Vagina (tissue), 2 donors: ENCODE data around the gene EXOC2. TPM values are rescaled to one million over a fixed set of nuclear protein-coding genes. Genes with fewer than 3 reads are reported as not detected.

Source experiments
- DNase-seq, 2 donors: peaks; one replicate each; pipeline ENCODE4 v3.0.0-alpha.2; 2017; ENCODE audit errors: extremely low spot score in 2 of 2
- H3K27ac ChIP-seq: fragments of 200-600 bp; sonication (generic); one replicate; pipeline ENCODE4 v1.5.1; 2019
- H3K27me3 ChIP-seq: fragments of 200-600 bp; sonication (generic); one replicate; pipeline ENCODE4 v1.5.1; 2019
- H3K36me3 ChIP-seq, 2 donors: fragments of 200-600 bp; sonication (generic); one replicate each; pipeline ENCODE4 v1.5.1; 2017 to 2019
- H3K4me1 ChIP-seq: fragments of 200-600 bp; sonication (generic); one replicate; pipeline ENCODE4 v1.5.1; 2019
- H3K4me3 ChIP-seq, 2 donors: fragments of 200-600 bp; sonication (generic); 1 replicate in 1 of 2; 2 replicates in 1 of 2; pipeline ENCODE4 v1.5.1; 2016 to 2019
- H3K9me3 ChIP-seq: fragments of 200-600 bp; sonication (generic); one replicate; pipeline ENCODE4 v1.5.1; 2019
- CTCF ChIP-seq, 3 experiments: fragments of 450-650 bp in 2 of 3; fragments of 200-600 bp in 1 of 3; sonication (generic) in 1 of 3; IDR thresholded peaks; one replicate each; pipeline ENCODE4 v1.5.1; 2017 to 2019; ENCODE audit warnings: antibody characterized with exemption in 3 of 3, mild to moderate bottlenecking in 2 of 3, moderate library complexity in 2 of 3
- POLR2A ChIP-seq, 2 donors: fragments of 450-650 bp; IDR thresholded peaks; one replicate each; pipeline ENCODE4 v1.6.1; 2017; ENCODE audit warnings: antibody characterized with exemption in 2 of 2, mild to moderate bottlenecking in 2 of 2, moderate library complexity in 2 of 2
- POLR2AphosphoS5 ChIP-seq, 2 donors: sonication (generic); formaldehyde crosslinking; IDR thresholded peaks; one replicate each; pipeline ENCODE4 v1.9.0; 2017; ENCODE audit warnings: antibody characterized with exemption in 2 of 2, mild to moderate bottlenecking in 2 of 2, low read depth in 1 of 2; ENCODE audit not compliant: insufficient read depth in 1 of 2
- intact Hi-C: fragments of 100-400 bp; cut with DNase I; formaldehyde crosslinking; loops from one replicate; pipeline ENCODE4 v1.15.1; 2023
- total RNA-seq: library from RNA; depleted of rRNA; stranded (reverse); fragments of >200 nt; gene quantifications from one replicate; pipeline ENCODE4 v1.2.3, GENCODE V29; 2016

EXOC2 gene
- total RNA-seq, 1 donor from 2014 or later = 23.6 TPM

GRCh38 chr6:452301-453067, 240.5 kb downstream of the EXOC2 start:
- no peak overlapping the region for H3K4me3 ChIP-seq
- TF ChIP-seq CTCF (IDR thresholded peaks at IDR 0.05) = no peak
- TF ChIP-seq POLR2A (IDR thresholded peaks at IDR 0.05) = no peak
- TF ChIP-seq POLR2AphosphoS5 (IDR thresholded peaks at IDR 0.05; ENCODE audit: insufficient read depth in 1 of 2, low read depth in 1 of 2) = no peak
- intact Hi-C loops = no loop called here
- no peaks in the 10 kb centered on the region for H3K9me3 ChIP-seq
- peak overlapping the region; percentile 47 for H3K27ac ChIP-seq
- H3K36me3 ChIP-seq = no peaks in the 10 kb centered on the region
- no peak for DNase-seq
- peaks cover 13% of the 10 kb centered on the region for H3K4me1 ChIP-seq
- H3K27me3 ChIP-seq = no peaks in the 10 kb centered on the region

- Histone ChIP-seq H3K4me1 (peaks cover 13% of the 10 kb centered on the region), H3K4me3 (no peak overlapping the region), H3K36me3 (no peaks in the 10 kb centered on the region), H3K9me3 (no peaks in the 10 kb centered on the region), H3K27ac (no peak overlapping the region), H3K27me3 (no peaks in the 10 kb centered on the region)
- intact Hi-C loops = no loop called here
- no peak for TF ChIP-seq POLR2AphosphoS5 (IDR thresholded peaks at IDR 0.05; ENCODE audit: insufficient read depth in 1 of 2, low read depth in 1 of 2)
- TF ChIP-seq POLR2A (IDR thresholded peaks at IDR 0.05) = no peak
- TF ChIP-seq CTCF (IDR thresholded peaks at IDR 0.05) = no peak
- no peak for DNase-seq
Observed at GRCh38 chr6:451847-452246, 241.1 kb downstream of the EXOC2 start.

GRCh38 chr6:451336-451735, 241.6 kb downstream of the EXOC2 start:
- DNase-seq = no peak
- H3K27me3 ChIP-seq = no peaks in the 10 kb centered on the region
- no peaks in the 10 kb centered on the region for H3K36me3 ChIP-seq
- no peak overlapping the region for H3K27ac ChIP-seq
- no peak for TF ChIP-seq POLR2A (IDR thresholded peaks at IDR 0.05)
- no peak for TF ChIP-seq POLR2AphosphoS5 (IDR thresholded peaks at IDR 0.05; ENCODE audit: insufficient read depth in 1 of 2, low read depth in 1 of 2)
- TF ChIP-seq CTCF (IDR thresholded peaks at IDR 0.05) = no peak
- peaks cover 13% of the 10 kb centered on the region for H3K4me1 ChIP-seq
- H3K4me3 ChIP-seq = no peak overlapping the region
- intact Hi-C loops = no loop called here
- H3K9me3 ChIP-seq = no peaks in the 10 kb centered on the region

GRCh38 chr6:449486-450419, 243.2 kb downstream of the EXOC2 start:
- no peaks in the 10 kb centered on the region for H3K36me3 ChIP-seq
- no peaks in the 10 kb centered on the region for H3K9me3 ChIP-seq
- no peak overlapping the region for H3K27ac ChIP-seq
- no peaks in the 10 kb centered on the region for H3K27me3 ChIP-seq
- no peak for TF ChIP-seq CTCF (IDR thresholded peaks at IDR 0.05)
- no peak for TF ChIP-seq POLR2AphosphoS5 (IDR thresholded peaks at IDR 0.05; ENCODE audit: insufficient read depth in 1 of 2, low read depth in 1 of 2)
- TF ChIP-seq POLR2A (IDR thresholded peaks at IDR 0.05) = no peak
- peaks cover 13% of the 10 kb centered on the region for H3K4me1 ChIP-seq
- no peak overlapping the region for H3K4me3 ChIP-seq
- no peak for DNase-seq
- intact Hi-C loops = no loop called here
